ENCODE results near the gene PHLPP1.

The PHLPP1 gene

GRCh38 chr18:62856294-62856693 is 141.0 kb downstream of the PHLPP1 start:
- DNase-seq, result no peak

GRCh38 chr18:62857263-62857976 is 142.1 kb downstream of the PHLPP1 start:
- DNase-seq, result no peak

- no peak for DNase-seq
Observed at GRCh38 chr18:62860062-62860461, 144.7 kb downstream of the PHLPP1 start.

- no peak for DNase-seq
Observed at GRCh38 chr18:62862466-62862865, 147.1 kb downstream of the PHLPP1 start.

GRCh38 chr18:62863579-62864001 is 148.2 kb downstream of the PHLPP1 start:
- DNase-seq, result no peak

GRCh38 chr18:62865498-62865897 is 150.2 kb downstream of the PHLPP1 start:
- no peak for DNase-seq

- no peak for DNase-seq
Observed at GRCh38 chr18:62867534-62867933, 152.2 kb downstream of the PHLPP1 start.

- DNase-seq, result no peak
Observed at GRCh38 chr18:62868645-62869044, 153.3 kb downstream of the PHLPP1 start.

GRCh38 chr18:62870643-62871042 is 155.3 kb downstream of the PHLPP1 start:
- no peak for DNase-seq

- DNase-seq, result no peak
Observed at GRCh38 chr18:62875323-62875722, 160.0 kb downstream of the PHLPP1 start.

GRCh38 chr18:62876111-62876510 is 160.8 kb downstream of the PHLPP1 start:
- DNase-seq, result no peak

GRCh38 chr18:62876828-62877227 is 161.5 kb downstream of the PHLPP1 start:
- no peak for DNase-seq

GRCh38 chr18:62877411-62878221 is 162.3 kb downstream of the PHLPP1 start:
- DNase-seq, result no peak

- no peak for DNase-seq
Observed at GRCh38 chr18:62878305-62878704, 163.0 kb downstream of the PHLPP1 start.

- DNase-seq, result no peak
Observed at GRCh38 chr18:62880034-62880433, 164.7 kb downstream of the PHLPP1 start.

- DNase-seq, result no peak
Observed at GRCh38 chr18:62880673-62881364, 165.5 kb downstream of the PHLPP1 start.

- no peak for DNase-seq
Observed at GRCh38 chr18:62881509-62882016, 166.2 kb downstream of the PHLPP1 start.

GRCh38 chr18:62883937-62884735 is 168.8 kb downstream of the PHLPP1 start:
- DNase-seq, result no peak

GRCh38 chr18:62885804-62886203 is 170.5 kb downstream of the PHLPP1 start:
- DNase-seq, result no peak

- DNase-seq, result no peak
Observed at GRCh38 chr18:62894681-62895390, 179.5 kb downstream of the PHLPP1 start.

GRCh38 chr18:62897153-62897552 is 181.8 kb downstream of the PHLPP1 start:
- no peak for DNase-seq

GRCh38 chr18:62898359-62898758 is 183.0 kb downstream of the PHLPP1 start:
- DNase-seq, result no peak
